ENCODE data around the gene SLC12A4. TPM values are rescaled to one million over a fixed set of nuclear protein-coding genes. Genes with fewer than 3 reads are reported as not detected.

The SLC12A4 gene
- total and polyA plus RNA-seq, 2 experiments from 2014 or later = 19.9 to 53.0 TPM

GRCh38 chr16:67936124-67936879, 32.1 kb downstream of the SLC12A4 start, which contains the start of gene PSMB10:
PSMB10 (minus strand) TSS chr16:67936850; CDS start chr16:67936749, 101 bp downstream.
- Histone ChIP-seq H3K36me3 (ENCODE audit: insufficient read depth) (peaks cover 2% of the 10 kb centered on the region; the same call in 1 of the 2 replicates), H3K4me1 (ENCODE audit: insufficient read depth) (peaks cover 10% of the 10 kb centered on the region; the same call in 1 of the 2 replicates), H3K27ac (ENCODE audit: low read depth) (peak within 1 kb of the TSS; percentile 79; the same call in 1 of the 2 replicates), H3K4me2 (peak within 1 kb of the TSS; percentile 99), H3K9me2 (ENCODE audit: insufficient read depth) (no peaks in the 10 kb centered on the region), H3K79me2 (replicated peaks; ENCODE audit: insufficient read depth) (peaks cover 5% of the 10 kb centered on the region; the same call in 1 of the 2 replicates), H3F3A (replicated peaks; ENCODE audit: low read depth) (peaks cover 9% of the 10 kb centered on the region), H2AFZ (peak within 1 kb of the TSS; percentile 87; the same call in 1 of the 2 replicates), H3K27me3 (ENCODE audit: insufficient read depth) (no peaks in the 10 kb centered on the region), H3K4me3 (peak within 1 kb of the TSS; percentile 98), H4K20me1 (replicated peaks; ENCODE audit: insufficient read depth) (peaks cover 8% of the 10 kb centered on the region)
- peak within 1 kb of the TSS; percentile 100 for H3K4me3 Mint-ChIP-seq
- peaks cover 40% of the 10 kb centered on the region for H3K27me3 Mint-ChIP-seq (ENCODE audit: insufficient read depth, low read depth, poor library complexity)
- ATAC-seq = peak; percentile 10
- DNase-seq (ENCODE audit: low spot score) = peak; percentile 63
- H3K4me1 Mint-ChIP-seq = peaks cover 21% of the 10 kb centered on the region
- peak within 1 kb of the TSS; percentile 99 for H3K27ac Mint-ChIP-seq
- peaks cover 20% of the 10 kb centered on the region; the same call in 2 of the 3 replicates for H3K36me3 Mint-ChIP-seq (ENCODE audit: low read depth)
- 0 out of 3 replicates have a peak, but pooled peaks cover 3% of the 10 kb centered on the region for H3K9me3 Mint-ChIP-seq
- TF ChIP-seq CTCF (conservative IDR thresholded peaks at IDR 0.05; ENCODE audit: low read depth in 2 of 2) = peak in 1 of 2 experiments; percentile 21; a peak in 1 of 4 replicates
- TF ChIP-seq, protein P1, sequence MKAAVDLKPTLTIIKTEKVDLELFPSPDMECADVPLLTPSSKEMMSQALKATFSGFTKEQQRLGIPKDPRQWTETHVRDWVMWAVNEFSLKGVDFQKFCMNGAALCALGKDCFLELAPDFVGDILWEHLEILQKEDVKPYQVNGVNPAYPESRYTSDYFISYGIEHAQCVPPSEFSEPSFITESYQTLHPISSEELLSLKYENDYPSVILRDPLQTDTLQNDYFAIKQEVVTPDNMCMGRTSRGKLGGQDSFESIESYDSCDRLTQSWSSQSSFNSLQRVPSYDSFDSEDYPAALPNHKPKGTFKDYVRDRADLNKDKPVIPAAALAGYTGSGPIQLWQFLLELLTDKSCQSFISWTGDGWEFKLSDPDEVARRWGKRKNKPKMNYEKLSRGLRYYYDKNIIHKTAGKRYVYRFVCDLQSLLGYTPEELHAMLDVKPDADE (IDR thresholded peaks at IDR 0.05) = no peak

GRCh38 chr16:67935402-67936123, 32.9 kb downstream of the SLC12A4 start:
- peaks cover 5% of the 10 kb centered on the region; the same call in 1 of the 2 replicates for H3K79me2 ChIP-seq (replicated peaks; ENCODE audit: insufficient read depth)
- H3K4me1 ChIP-seq (ENCODE audit: insufficient read depth) = peaks cover 10% of the 10 kb centered on the region; the same call in 1 of the 2 replicates
- DNase-seq (ENCODE audit: low spot score) (peak; percentile 99), ATAC-seq (peak; percentile 91)
- H3K4me3 ChIP-seq = peak overlapping the region; percentile 98
- peak overlapping the region; percentile 79; the same call in 1 of the 2 replicates for H3K27ac ChIP-seq (ENCODE audit: low read depth)
- Mint-ChIP-seq H3K9me3 (0 out of 3 replicates have a peak, but pooled peaks cover 3% of the 10 kb centered on the region), H3K27me3 (ENCODE audit: insufficient read depth, low read depth, poor library complexity) (peaks cover 41% of the 10 kb centered on the region), H3K27ac (peak overlapping the region; percentile 99), H3K36me3 (ENCODE audit: low read depth) (peaks cover 20% of the 10 kb centered on the region; the same call in 2 of the 3 replicates), H3K4me3 (peak overlapping the region; percentile 100), H3K4me1 (peaks cover 21% of the 10 kb centered on the region)
- peaks cover 3% of the 10 kb centered on the region for H4K20me1 ChIP-seq (replicated peaks; ENCODE audit: insufficient read depth)
- no peaks in the 10 kb centered on the region for H3K9me2 ChIP-seq (ENCODE audit: insufficient read depth)
- H3F3A ChIP-seq (replicated peaks; ENCODE audit: low read depth) = peaks cover 9% of the 10 kb centered on the region; the same call in 1 of the 2 replicates
- H2AFZ ChIP-seq = peak overlapping the region; percentile 91
- peak overlapping the region; percentile 99 for H3K4me2 ChIP-seq
- no peaks in the 10 kb centered on the region for H3K36me3 ChIP-seq (ENCODE audit: insufficient read depth)
- H3K27me3 ChIP-seq (ENCODE audit: insufficient read depth) = no peaks in the 10 kb centered on the region
- TF ChIP-seq ZNF114 (CRISPR knock-in tag; IDR thresholded peaks at IDR 0.05) (no peak), POLR2AphosphoS5 (IDR thresholded peaks at IDR 0.05; ENCODE audit: low read depth) (peak; percentile 95), NANOG (IDR thresholded peaks at IDR 0.05; ENCODE audit: borderline replicate concordance) (no peak), EZH2 (IDR thresholded peaks at IDR 0.05; ENCODE audit: low read depth, unreplicated experiment) (no peak), ZNF462 (CRISPR knock-in tag; IDR thresholded peaks at IDR 0.05) (no peak)
- TF ChIP-seq, protein P1 (IDR thresholded peaks at IDR 0.05) = peak; percentile 40; the same call in 1 of the 2 replicates
